ENCODE data around the gene TACR2. TPM values are rescaled to one million over a fixed set of nuclear protein-coding genes. Genes with fewer than 3 reads are reported as not detected.

The TACR2 gene
- total and polyA plus RNA-seq, 2 donors (not counting 3 experiments of a cell fraction or from before 2014, with no cell fraction given) = 0.19 TPM; not detected in 1

DNA sequence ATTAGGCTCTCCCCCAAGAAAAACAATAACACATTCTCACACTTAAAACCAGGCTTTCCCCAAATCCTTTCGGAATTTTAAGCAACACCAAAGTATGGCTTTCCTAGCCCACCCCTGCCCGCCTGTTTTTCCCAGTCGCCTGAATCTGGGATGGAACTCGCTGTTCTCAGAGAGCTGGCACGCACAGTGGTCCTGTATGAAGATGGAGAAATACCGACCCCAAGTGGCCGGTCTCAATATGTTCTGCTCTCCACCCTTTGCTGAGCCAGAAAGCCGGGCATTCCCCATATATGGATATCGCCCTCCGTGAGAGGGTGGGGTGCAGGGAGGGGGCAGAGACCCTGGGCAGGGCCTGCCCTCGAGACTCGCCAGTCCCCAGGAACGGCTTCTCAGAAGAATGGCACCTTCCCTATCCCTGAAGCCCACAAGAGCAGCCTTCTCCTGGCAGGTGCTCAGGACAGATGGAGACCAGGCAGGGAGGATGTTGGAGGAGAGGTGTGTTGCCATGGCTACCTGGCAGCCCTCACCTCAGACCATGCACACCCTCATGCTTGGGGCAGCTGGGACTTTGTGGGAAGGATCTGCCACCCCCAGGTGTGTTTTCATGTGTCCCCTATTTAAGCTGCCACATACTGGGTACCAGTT is 3.4 kb downstream of the TACR2 start:
- Histone ChIP-seq H3K79me2 (ENCODE audit: control insufficient read depth, insufficient read depth, low read length) (no peaks in the 10 kb centered on the region), H3K4me1 (ENCODE audit: control insufficient read depth, extremely low read depth, insufficient read depth, low read length) (peaks cover 12% of the 10 kb centered on the region), H3K9ac (replicated peaks; ENCODE audit: extremely low read depth, insufficient read depth, low read length) (no peak overlapping the region), H3K9me1 (replicated peaks; ENCODE audit: control insufficient read depth, extremely low read depth, insufficient read depth, low read length) (no peaks in the 10 kb centered on the region), H2AFZ (ENCODE audit: low read depth, low read length) (no peak overlapping the region), H3K27ac (ENCODE audit: insufficient read depth, low read depth, low read length) (no peak overlapping the region), H3K36me3 (ENCODE audit: control insufficient read depth in 2 of 2, extremely low read depth in 1 of 2, insufficient read depth in 2 of 2, low read length in 2 of 2) (no peaks in the 10 kb centered on the region), H3K4me2 (ENCODE audit: insufficient read depth, low read length) (no peak overlapping the region), H4K20me1 (replicated peaks; ENCODE audit: control insufficient read depth, extremely low read depth, insufficient read depth, low read length) (no peaks in the 10 kb centered on the region), H3K27me3 (ENCODE audit: control insufficient read depth in 2 of 2, insufficient read depth in 2 of 2, low read length in 2 of 2) (no peaks in the 10 kb centered on the region), H3K9me3 (replicated peaks; ENCODE audit: control insufficient read depth, insufficient read depth, low read length) (no peaks in the 10 kb centered on the region), H3K4me3 (replicated peaks in 1 of 3; ENCODE audit: insufficient read depth in 1 of 3, low read depth in 1 of 3, low read length in 3 of 3) (no peak overlapping the region)
- no TSS peak for BruUV-seq (replicated peaks)
- ChIA-PET CTCF (interaction anchor here (0.7 to 1.8 kb wide), 15 partner anchors 17 to 863 kb away, joined by 3 to 8 read pairs (median 4); partner anchors contain the start of gene DDX21), POLR2A (interaction anchor here (0.5 kb wide), 1 partner anchor 595 kb away, joined by 5 read pairs; no protein-coding TSS in a partner anchor)
- dilution Hi-C loops (cut with MboI; ENCODE audit: extremely low pct_ligation_motif_present, low sequenced_read_pairs) (no loop called here), intact Hi-C loops (cut with micrococcal nuclease) (loop anchor here (1.0 to 5.0 kb wide), 3 partner anchors 95 to 406 kb away; partner anchors contain the start of gene VPS26A)
- FAIRE-seq = peak; percentile 93
- peak; percentile 55 to 83 for TF ChIP-seq CTCF (IDR thresholded peaks at IDR 0.05; ENCODE audit: extremely low read depth in 1 of 2, insufficient read depth in 1 of 2, low read depth in 1 of 2, low read length in 2 of 2)
- TF ChIP-seq EZH2 (IDR thresholded peaks at IDR 0.05; ENCODE audit: borderline replicate concordance, low read depth, low read length, severe bottlenecking) = no peak
- DNase-seq (ENCODE audit: low read depth, low spot score) = peak; percentile 67

DNA sequence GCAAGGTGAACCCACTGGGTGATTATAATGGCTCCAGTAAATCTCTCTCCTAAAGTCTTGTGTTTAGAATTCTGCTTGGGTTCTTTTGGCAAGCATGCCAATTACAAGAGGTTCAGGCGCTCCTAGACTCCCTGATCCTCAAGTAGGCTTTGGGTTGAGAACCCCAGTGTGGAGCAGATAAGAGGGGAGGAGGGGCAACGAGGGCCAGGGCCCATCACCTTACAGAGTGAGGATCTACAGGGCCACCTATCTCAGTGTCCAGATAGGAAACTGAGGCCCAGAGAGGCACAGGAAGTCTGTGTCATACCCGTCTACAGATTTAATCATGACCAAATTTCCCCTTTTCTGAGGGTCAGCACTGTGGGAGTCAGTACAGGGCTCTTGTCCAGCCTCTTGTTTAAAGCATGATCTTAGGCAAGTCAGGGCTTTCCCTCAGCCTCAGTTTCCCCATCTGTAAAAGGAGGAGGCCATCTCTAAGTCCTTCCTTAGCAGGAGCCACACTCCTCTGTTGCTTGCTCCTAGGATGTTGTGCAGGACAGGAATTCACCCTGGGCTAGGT is 4.4 kb downstream of the TACR2 start:
- no TSS peak for BruUV-seq (replicated peaks)
- FAIRE-seq (no peak), DNase-seq (ENCODE audit: low read depth, low spot score) (no peak)
- Histone ChIP-seq H3K4me2 (ENCODE audit: insufficient read depth, low read length) (no peak overlapping the region), H3K27me3 (ENCODE audit: control insufficient read depth in 2 of 2, insufficient read depth in 2 of 2, low read length in 2 of 2) (no peaks in the 10 kb centered on the region), H3K9me1 (replicated peaks; ENCODE audit: control insufficient read depth, extremely low read depth, insufficient read depth, low read length) (no peaks in the 10 kb centered on the region), H3K27ac (ENCODE audit: insufficient read depth, low read depth, low read length) (no peak overlapping the region), H2AFZ (ENCODE audit: low read depth, low read length) (no peak overlapping the region), H3K4me1 (ENCODE audit: control insufficient read depth, extremely low read depth, insufficient read depth, low read length) (peaks cover 17% of the 10 kb centered on the region), H3K9me3 (replicated peaks; ENCODE audit: control insufficient read depth, insufficient read depth, low read length) (no peaks in the 10 kb centered on the region), H3K36me3 (ENCODE audit: control insufficient read depth in 2 of 2, extremely low read depth in 1 of 2, insufficient read depth in 2 of 2, low read length in 2 of 2) (no peaks in the 10 kb centered on the region), H4K20me1 (replicated peaks; ENCODE audit: control insufficient read depth, extremely low read depth, insufficient read depth, low read length) (no peaks in the 10 kb centered on the region), H3K9ac (replicated peaks; ENCODE audit: extremely low read depth, insufficient read depth, low read length) (no peak overlapping the region), H3K4me3 (replicated peaks in 1 of 3; ENCODE audit: insufficient read depth in 1 of 3, low read depth in 1 of 3, low read length in 3 of 3) (no peak overlapping the region), H3K79me2 (ENCODE audit: control insufficient read depth, insufficient read depth, low read length) (no peaks in the 10 kb centered on the region)
- CTCF ChIA-PET = interaction anchor here (1.3 to 1.4 kb wide), 5 partner anchors 40 to 407 kb away, joined by 4 to 8 read pairs (median 6); no protein-coding TSS in a partner anchor
- POLR2A ChIA-PET = no interaction called here
- intact Hi-C loops (cut with micrococcal nuclease) (loop anchor here (5.0 kb wide), 2 partner anchors 290 to 405 kb away; partner anchors contain the start of gene VPS26A), dilution Hi-C loops (cut with MboI; ENCODE audit: extremely low pct_ligation_motif_present, low sequenced_read_pairs) (no loop called here)
- TF ChIP-seq FOS (IDR thresholded peaks at IDR 0.05; ENCODE audit: borderline replicate concordance, insufficient read depth, low read length) = no peak
- TF ChIP-seq GATA2 (IDR thresholded peaks at IDR 0.05; ENCODE audit: insufficient read depth, insufficient read length, low read depth, low read length) = no peak
- TF ChIP-seq JUN (IDR thresholded peaks at IDR 0.05; ENCODE audit: borderline replicate concordance, insufficient read depth, insufficient read length, low read depth) = no peak
- TF ChIP-seq POLR2AphosphoS5 (IDR thresholded peaks at IDR 0.05; ENCODE audit: insufficient read depth, low read depth, low read length) = no peak
- TF ChIP-seq POLR2A (IDR thresholded peaks at IDR 0.05; ENCODE audit: low read depth, low read length) = no peak
- no peak for TF ChIP-seq MAX (IDR thresholded peaks at IDR 0.05; ENCODE audit: insufficient read depth, insufficient read length)
- no peak for TF ChIP-seq MYC (IDR thresholded peaks at IDR 0.05; ENCODE audit: low read depth, low read length)
- TF ChIP-seq EZH2 (IDR thresholded peaks at IDR 0.05; ENCODE audit: borderline replicate concordance, low read depth, low read length, severe bottlenecking) = no peak
- no peak for TF ChIP-seq CTCF (IDR thresholded peaks at IDR 0.05; ENCODE audit: extremely low read depth in 1 of 2, insufficient read depth in 1 of 2, low read depth in 1 of 2, low read length in 2 of 2)

All from endothelial cell of umbilical vein (primary cell).